ENCODE results near the gene GALNT18.

- no peak for TF ChIP-seq EZH2phosphoT487 (IDR thresholded peaks at IDR 0.05; ENCODE audit: low read length)
- no peak for TF ChIP-seq CTCF (IDR thresholded peaks at IDR 0.05; ENCODE audit: low read length)
These were observed 210.3 kb downstream of the GALNT18 start for GRCh38 chr11:11411401-11411985.
